HL-60/S4 treated with retinoic acid at 250 ng/mL for 4 days and 3 days (cell line): ENCODE measurements around the gene MUCL3.
"Not testable (repeated sequence)": the region's sequence is repeated elsewhere in the genome, so short reads cannot be mapped to it uniquely, and the experiment has no call there.

Source experiments
- in situ Hi-C: fragments of 300-500 bp; cut with MboI; formaldehyde crosslinking; loops from 2 replicates; pipeline ENCODE4 v1.7.0; 2022; ENCODE audit warnings: low sequenced_read_pairs

The MUCL3 gene

DNA sequence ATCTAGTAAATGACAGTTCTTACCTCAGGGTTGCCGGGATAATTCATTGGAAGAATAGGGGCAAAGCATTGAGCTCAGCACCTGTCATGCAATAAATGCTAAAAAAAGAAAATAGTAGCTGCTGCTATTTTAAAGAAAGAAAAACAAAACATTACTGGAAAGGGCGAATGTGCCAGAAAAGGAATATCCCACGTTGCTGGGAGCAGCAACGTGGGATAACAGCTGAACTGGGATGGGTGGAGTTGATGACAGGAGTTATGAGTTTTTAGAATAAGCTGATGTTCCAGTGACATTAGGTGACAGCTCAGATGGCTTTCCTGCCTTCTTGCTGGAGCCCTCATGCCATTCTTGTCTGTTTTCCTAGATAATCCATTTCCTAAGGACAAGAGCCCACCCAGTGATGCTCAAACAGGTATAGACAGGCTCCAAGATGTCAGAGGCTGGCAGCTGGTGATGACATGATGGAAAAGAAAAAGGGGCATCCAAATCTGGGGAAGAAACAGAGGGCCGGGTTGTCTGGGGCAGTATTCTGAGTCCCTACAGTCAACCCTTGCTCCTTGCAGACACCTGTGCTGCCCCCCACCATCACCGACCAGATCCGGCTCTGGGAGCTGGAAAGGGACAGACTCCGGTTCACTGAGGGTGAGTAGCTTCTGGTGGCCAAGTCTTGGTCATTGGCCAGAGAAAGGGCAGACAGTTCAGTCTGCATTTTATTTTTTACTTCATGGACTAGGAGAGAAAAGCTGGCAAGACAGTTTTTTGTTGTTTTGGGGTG lies 27.8 kb upstream of the MUCL3 start:
- in situ Hi-C loops, result loop anchor here (25.0 kb wide), 1 partner anchor 174 kb away; no protein-coding TSS in a partner anchor

DNA sequence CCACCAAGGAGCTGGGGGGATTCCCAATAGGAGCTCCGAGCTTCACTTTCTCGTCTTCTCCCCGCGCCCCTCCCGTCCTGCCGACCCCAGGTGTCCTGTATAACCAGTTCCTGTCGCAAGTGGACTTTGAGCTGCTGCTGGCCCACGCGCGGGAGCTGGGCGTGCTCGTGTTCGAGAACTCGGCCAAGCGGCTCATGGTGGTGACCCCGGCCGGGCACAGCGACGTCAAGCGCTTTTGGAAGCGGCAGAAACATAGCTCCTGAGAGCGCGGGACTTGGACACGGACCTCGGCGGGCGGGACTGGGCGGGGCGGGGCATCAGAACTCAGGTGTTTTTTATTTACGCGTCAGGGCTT lies 27.1 kb upstream of the MUCL3 start:
- in situ Hi-C loops, result loop anchor here (25.0 kb wide), 1 partner anchor 174 kb away; no protein-coding TSS in a partner anchor

DNA sequence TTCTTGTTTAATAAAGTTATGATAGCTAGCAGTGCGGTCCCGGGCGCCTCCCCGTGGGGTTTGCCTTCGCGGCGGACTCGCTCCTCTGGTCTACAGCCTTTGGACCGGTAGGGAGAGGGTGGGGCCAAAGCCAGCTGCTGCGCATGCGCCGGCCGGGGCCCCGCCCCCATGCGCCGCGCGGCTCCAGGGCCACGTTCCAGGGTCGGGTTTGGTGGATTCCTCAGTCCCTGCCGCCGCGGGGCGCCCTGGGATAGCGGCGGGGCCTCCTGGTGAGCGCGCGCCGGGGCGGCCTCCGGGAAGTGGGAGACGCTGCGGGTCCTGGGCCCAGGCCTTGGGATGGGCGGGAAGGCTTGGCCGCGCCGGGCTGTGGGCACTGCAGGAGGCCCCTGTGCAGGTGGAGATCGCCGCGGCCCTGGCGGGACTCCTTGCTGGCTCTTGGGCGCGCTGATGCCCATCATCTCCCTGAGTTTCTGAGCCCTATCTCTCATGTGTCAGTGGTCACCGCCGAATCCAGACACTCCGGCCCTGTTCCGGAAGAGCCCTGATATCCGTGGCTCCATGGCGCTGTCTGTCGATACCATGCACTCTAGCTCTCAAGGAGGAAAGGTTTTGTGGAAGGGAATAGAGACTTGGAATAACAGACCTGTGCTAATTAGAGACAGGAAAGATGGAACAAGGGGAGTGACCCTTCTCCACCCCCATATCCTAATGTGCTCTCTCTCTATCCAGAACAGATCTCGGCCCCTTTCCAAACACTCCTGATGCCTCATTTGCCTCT lies 26.5 kb upstream of the MUCL3 start, which contains the start of gene VARS2:
VARS2 (plus strand) TSS at position 163 of the 778 bp plus-strand sequence; CDS start at position 762, 599 bp downstream.
- in situ Hi-C loops, result loop anchor here (25.0 kb wide), 1 partner anchor 173 kb away; no protein-coding TSS in a partner anchor

DNA sequence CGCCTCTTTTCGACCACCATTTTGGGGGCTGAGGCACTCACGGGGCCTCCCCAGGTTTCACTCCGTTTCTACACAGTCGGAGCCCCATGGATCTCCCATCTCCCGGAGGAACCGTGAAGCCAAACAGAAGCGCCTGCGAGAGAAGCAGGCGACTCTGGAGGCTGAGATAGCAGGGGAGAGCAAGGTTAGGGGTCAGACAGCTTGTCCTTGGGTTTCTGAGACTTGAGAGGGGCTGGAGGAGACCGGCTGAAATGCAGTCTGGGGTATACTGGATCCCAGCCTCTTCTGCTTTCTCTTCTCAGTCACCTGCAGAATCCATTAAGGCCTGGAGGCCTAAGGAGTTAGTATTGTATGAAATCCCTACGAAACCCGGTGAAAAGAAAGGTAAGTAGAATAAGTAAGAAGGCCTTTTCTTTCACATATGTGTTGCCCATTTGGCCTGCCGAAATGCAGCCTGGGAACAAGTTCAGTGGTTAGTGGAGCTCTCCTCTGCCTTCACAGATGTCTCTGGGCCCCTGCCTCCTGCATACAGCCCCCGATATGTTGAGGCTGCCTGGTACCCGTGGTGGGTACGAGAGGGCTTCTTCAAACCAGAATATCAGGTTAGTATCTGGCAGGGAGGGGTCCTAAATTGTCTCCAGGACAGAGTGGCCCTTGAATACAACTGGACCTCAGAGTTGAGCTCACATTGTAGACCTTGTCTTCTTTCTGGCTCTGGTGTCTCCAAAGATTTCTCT lies 25.8 kb upstream of the MUCL3 start:
- in situ Hi-C loops, result loop anchor here (25.0 kb wide), 1 partner anchor 172 kb away; no protein-coding TSS in a partner anchor

DNA sequence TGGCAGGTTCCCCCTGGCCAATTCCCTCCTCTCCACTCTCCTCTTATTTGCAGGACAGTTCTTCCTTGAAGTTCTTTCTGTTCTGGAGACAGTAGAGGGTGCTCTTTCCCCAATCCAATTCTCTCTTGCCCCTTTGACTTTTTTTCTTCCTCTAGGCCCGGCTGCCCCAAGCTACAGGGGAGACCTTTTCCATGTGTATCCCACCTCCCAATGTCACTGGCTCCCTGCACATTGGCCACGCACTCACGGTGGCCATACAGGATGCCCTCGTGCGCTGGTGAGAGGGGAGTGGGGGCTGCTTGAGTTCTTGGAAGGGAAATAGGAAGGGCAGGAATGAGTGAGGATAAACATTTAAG lies 25.2 kb upstream of the MUCL3 start:
- in situ Hi-C loops, result loop anchor here (25.0 kb wide), 1 partner anchor 172 kb away; no protein-coding TSS in a partner anchor

DNA sequence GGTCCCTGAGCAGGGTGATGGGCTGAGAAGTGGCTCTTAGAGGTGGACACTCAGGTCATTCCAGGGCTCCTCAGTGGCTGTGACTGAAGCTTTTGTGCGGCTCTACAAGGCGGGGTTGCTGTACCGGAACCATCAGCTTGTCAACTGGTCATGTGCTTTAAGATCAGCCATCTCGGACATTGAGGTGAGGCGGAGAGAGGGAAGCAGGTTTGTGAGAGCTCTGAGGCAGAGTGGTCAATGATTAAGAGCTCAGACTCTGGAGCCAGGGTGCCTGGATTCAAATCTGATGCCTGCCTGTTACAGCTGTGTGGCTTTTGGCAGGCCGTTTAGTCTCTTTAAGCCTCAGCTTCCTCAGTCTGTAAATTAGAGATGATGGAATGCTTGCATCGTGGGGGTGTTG lies 23.7 kb upstream of the MUCL3 start:
- in situ Hi-C loops, result loop anchor here (25.0 kb wide), 1 partner anchor 170 kb away; no protein-coding TSS in a partner anchor

DNA sequence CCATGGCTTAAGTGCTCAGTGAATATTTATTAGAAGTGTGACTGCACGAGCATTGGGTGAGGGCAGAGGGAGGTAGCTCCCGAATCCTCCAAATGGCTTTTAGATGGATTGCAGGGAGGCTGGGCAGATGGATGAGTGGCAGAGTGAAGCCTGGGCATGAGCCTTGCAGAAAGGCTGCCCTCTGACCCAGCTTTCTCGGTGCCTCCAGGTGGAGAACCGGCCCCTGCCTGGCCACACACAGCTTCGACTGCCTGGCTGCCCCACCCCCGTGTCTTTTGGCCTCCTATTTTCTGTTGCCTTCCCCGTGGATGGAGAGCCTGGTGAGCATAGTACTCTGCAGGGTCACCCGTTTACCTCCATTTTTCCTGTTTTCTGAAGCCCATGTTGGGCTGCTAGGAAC lies 23.3 kb upstream of the MUCL3 start:
- in situ Hi-C loops, result loop anchor here (25.0 kb wide), 1 partner anchor 170 kb away; no protein-coding TSS in a partner anchor

DNA sequence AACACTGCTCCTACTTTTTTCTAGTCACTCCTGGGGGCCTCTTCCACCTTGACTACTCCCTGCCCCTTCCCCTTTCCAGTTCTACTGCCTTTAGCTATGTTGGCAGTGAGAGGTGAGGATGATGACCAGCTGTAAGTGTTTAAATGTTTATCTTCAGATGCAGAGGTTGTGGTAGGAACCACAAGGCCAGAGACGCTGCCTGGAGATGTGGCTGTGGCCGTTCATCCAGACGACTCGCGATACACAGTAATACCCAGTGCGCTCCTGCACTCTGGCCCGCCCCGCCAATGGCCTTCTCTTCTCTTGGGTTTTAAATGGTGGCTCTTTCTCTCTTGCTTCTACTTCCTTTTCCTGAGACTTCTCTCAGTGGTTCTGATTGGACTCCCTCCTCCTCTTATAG lies 22.1 kb upstream of the MUCL3 start:
- in situ Hi-C loops, result loop anchor here (25.0 kb wide), 1 partner anchor 169 kb away; no protein-coding TSS in a partner anchor

DNA sequence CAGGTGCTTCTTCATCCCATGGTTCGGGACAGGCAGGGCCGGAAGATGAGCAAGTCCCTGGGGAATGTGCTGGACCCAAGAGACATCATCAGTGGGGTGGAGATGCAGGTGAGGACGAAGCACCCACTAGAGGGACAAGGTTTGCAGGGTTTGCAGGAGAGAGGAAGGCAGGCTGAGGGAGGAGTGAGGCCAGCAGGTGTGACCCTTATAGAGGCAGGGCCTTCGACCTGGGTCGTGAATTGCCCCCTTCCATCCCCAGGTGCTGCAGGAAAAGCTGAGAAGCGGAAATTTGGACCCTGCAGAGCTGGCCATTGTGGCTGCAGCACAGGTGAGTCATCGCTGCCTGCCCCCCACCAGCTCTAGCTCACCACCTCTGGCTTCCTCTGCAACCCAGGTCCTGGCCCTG lies 18.3 kb upstream of the MUCL3 start:
- in situ Hi-C loops, result loop anchor here (25.0 kb wide), 1 partner anchor 165 kb away; no protein-coding TSS in a partner anchor

DNA sequence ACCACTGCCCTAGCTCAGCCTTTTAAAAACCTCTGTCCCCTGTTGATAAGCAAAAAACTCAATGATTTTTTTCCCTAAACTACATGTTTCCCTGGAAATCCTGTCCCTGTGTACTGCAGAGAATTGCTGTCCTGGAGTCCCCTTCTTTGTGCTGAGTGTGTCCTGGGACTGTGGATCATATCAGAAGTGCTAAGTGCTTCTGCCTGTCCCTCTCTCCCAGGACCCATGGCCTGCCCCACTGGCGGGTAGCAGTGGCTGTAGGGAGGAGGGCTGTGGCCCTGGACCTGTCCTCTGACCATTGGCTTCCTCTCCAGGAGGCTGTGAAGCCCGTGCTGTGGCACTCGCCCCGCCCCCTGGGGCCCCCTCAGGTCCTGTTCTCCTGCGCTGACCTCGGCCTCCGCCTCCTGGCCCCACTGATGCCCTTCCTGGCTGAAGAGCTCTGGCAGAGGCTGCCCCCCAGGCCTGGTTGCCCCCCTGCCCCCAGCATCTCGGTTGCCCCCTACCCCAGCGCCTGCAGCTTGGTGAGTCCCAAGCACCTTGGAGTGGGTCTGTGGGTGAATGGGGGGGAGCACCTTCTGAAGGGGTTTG lies 16.6 kb upstream of the MUCL3 start:
- in situ Hi-C loops, result loop anchor here (25.0 kb wide), 1 partner anchor 163 kb away; no protein-coding TSS in a partner anchor

DNA sequence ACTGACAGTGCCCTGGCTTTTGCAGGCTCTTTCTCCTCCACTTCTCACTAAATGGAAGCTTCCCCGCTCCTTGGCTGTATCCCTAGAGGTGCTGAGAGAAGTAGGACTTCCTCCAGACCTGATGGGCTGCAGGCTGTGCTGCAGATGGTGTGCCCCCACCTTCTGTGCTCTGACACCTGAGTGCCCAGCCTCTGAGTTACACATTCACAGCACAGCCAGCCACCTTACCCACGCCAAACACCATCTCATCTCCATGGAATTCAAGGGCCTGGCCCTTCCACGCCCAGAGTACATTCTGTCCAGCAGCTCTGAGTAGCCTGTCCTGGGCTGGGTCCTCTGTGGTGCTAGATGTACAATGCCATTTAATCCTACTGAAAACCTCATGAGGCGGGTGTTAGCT lies 14.1 kb upstream of the MUCL3 start:
- in situ Hi-C loops, result no loop called here

DNA sequence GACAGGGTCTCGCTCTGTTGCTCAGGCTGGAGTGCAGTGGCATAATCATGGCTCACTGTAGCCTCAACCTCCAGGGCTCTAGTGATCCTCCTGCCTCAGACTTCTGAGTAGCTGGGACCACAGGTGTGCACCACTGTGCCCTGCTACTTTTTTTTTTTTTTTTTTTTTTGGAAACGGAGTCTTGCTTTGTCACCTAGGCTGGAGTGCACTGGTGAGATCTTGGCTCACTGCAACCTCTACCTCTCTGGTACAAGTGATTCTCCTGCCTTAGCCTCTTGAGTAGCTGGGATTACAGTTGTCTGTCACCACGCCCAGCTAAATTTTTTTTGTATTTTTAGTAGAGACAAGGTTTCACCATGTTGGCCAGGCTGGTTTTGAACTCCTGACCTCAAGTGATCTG lies 13.7 kb upstream of the MUCL3 start:
- in situ Hi-C loops, result not testable (repeated sequence)

DNA sequence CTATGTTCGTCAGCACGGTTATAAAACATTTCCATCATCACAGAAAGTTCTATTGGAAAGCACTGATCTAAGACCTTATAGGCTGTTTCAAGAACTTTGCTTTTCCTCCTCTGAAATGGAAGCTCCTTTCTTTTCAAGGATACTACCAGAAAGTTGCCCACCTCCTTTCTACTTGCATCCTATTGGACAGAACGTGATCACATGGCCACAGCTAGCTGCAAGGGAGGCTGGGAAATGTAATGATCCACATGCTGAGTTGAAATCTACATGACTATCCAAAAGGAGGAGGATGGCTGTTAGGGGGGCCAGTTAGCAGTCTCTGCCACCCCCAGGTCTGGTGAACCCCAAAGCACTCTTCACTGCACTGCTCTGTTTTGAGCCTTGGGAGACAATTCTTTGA lies 12.1 kb upstream of the MUCL3 start:
- in situ Hi-C loops, result no loop called here

DNA sequence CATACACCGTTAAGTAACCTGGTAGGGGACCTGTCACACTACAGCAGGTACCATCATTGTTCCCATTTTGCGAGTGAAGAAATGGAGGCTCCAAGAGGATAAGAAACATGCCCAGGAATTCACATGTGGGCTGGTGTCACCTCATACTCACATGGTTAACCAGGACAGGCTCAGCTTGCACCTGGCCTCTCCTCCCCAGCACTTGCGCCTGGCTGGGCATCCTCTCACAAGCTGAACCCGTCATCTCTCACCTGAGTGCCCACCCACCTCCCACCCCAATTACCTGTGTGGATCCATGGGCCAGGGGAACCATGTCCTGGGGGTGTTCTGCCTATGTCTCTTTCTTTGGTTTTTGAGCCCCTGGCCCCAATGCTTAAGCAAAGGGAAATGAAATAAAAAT lies 10.3 kb upstream of the MUCL3 start:
- in situ Hi-C loops, result no loop called here

DNA sequence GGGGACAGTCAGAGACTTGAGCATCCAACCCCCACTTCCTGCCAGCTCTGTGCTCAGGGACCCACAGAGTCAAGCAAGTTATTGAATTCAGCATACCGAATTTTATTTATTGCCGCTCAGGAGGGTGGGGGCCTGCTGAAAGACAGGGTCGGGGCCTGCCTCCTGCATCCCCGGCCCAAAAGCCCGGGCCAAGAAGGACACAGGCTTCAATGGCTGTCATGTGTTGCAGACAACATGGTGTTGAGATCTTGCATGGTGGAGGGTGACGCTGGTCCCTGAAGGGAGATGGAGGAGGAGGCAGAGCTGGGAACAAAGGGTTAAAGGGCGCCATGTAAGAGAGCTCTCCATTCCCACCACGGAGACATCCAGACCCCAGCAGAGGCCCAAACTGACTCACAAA lies 9.5 kb upstream of the MUCL3 start:
- in situ Hi-C loops, result no loop called here

DNA sequence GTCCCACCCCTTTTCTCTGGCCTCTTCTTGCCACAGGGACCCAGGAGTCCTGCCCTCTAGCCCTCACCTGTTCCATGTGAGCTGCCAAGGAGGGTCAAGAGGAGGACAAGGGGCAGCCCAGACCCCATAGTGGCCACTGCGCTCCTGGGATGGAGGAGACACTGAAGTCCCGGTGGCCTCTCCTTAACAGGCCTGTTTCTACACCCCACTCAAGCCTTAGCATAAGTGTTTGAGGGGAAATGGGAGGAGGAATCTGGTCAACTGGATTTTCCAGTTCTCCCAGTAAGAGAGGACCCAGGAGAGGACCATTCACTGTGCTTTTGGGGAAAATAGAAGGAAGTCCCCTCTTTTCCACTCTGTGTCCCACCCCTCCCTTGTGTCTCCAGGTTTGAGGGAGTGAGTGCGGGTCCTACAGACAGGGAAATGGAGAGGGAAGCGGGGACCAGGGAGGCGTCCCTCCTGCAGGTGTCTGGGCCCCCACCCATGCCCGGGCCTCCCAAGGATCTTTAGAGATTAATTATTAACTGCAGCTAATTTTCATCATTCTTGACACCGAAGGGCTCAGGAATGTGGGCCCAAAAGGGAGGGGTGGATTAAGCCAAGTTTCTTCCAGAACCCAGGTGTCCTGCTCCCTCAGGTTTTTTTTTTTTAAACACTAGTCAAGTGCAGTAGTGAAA lies 8.7 kb upstream of the MUCL3 start, which contains the start of gene SFTA2:
SFTA2 (minus strand) TSS at position 202 of the 677 bp plus-strand sequence; CDS start at position 128, 74 bp downstream.
- in situ Hi-C loops, result no loop called here

DNA sequence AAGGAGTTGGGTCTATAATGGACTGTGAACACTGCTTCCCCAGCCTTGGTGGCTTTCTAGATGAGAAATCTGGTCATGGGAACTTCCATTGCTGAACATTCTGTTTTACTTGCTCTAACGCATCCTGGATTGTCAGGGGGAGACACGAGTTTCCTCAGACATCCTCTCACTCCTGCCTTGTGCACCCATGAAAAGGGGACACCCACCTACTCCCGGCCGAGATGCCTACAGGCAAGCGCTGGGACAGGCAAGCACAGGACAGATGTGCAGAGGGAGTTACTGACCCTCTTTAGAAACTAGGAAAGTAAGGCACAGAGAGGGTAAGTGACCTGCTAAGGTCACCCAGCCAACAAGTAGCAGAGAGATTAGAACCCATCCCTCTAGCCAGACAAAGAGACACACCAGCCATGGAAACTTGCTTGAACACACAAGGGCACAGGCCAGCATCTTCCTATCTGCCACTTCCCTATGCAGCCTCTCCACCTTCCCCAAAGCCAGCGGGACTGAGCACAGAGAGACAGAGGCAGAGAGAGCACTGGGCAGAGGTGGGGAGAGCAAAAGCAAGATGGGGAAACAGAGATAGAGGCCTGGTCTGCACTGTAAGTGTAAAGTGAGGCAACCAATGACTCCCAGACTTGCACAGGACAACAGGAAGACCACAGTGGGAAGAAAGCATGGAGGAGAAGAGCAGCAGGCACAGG lies 8.0 kb upstream of the MUCL3 start:
- in situ Hi-C loops, result no loop called here

DNA sequence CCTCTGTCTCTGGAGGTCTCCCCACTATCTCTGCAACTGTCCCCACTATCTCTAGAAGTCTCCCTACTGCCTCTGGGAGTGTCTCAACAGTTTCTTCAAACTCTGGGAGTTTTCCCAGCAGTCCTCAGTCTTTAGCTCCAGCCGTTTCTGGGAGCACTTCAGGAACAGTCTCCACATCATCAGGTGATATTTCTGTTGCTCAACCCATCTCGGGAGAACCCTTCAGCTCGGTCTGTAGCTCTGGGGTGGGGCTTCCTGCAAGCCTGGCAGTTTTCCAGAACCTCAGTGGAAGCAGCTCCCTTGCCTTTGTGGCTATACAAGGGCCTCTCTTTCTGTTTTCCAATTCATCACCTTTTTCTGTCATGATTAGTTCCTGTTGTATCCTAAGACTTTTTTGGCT lies 5.8 kb upstream of the MUCL3 start:
- in situ Hi-C loops, result no loop called here

DNA sequence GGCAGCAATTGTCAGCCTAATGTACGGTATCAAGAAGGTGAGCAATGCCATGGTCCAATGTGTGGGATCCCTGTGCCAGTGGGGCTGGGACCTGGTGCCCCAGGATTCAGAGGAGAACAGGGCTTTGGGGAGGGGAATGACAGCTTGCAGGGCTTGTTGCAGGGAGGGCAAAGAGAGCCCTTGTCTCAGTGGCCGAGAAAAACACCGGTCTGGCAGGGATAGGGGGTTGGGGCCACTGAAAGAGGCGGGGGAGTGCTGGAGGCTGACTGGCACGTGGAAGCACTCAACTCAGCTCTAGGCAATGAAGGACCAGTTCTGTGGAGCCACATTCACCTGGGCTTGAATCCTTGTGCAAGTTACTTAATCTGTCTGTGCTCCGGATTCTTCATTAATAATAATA lies 3.5 kb upstream of the MUCL3 start:
- in situ Hi-C loops, result no loop called here
